Activated CD4-positive, alpha-beta memory T cell treated with anti-CD3 and anti-CD28 coated beads, Interleukin-2, amount 10 ng/mL, durations not matched to agents 7 days and 5 days (primary cell): ENCODE data around the gene SLC38A11. TPM values are rescaled to one million over a fixed set of nuclear protein-coding genes. Genes with fewer than 3 reads are reported as not detected.
A peak's percentile ranks its signal among the peaks of the same experiment; 100 is the strongest.
"Not testable (repeated sequence)": the region's sequence is repeated elsewhere in the genome, so short reads cannot be mapped to it uniquely, and the experiment has no call there.

Source experiments
- CTCF ChIA-PET: fragments of 350-600 bp; sonication (Branson Sonifier 250); formaldehyde crosslinking; loops from one replicate; lab custom pipeline; 2021; ENCODE audit warnings: antibody characterized with exemption, inconsistent platforms; lab: Charles Lee
- POLR2A ChIA-PET: fragments of 350-600 bp; sonication (Branson Sonifier 250); formaldehyde crosslinking; loops from one replicate; lab custom pipeline; 2021; ENCODE audit warnings: antibody characterized with exemption; lab: Charles Lee
- DNase-seq: peaks from one replicate; pipeline ENCODE4 v3.0.0-alpha.2; 2020
- H3K27ac Mint-ChIP-seq: one replicate; pipeline ENCODE4 v1.8.0; 2021; ENCODE audit warnings: mild to moderate bottlenecking, mixed read lengths
- H3K27me3 Mint-ChIP-seq: one replicate; pipeline ENCODE4 v1.8.0; 2021; ENCODE audit warnings: mixed read lengths
- H3K36me3 Mint-ChIP-seq: one replicate; pipeline ENCODE4 v1.8.0; 2021; ENCODE audit warnings: low read depth, mixed read lengths
- H3K4me1 Mint-ChIP-seq: one replicate; pipeline ENCODE4 v1.8.0; 2021; ENCODE audit warnings: mixed read lengths
- H3K4me3 Mint-ChIP-seq: one replicate; pipeline ENCODE4 v1.8.0; 2021; ENCODE audit warnings: mild to moderate bottlenecking, mixed read lengths
- H3K9me3 Mint-ChIP-seq: one replicate; pipeline ENCODE4 v1.8.0; 2021; ENCODE audit warnings: mixed read lengths
- total RNA-seq, 2 experiments: library from RNA; stranded (reverse); gene quantifications; one replicate each; pipeline ENCODE4 v1.2.3, GENCODE V29; 2021

The SLC38A11 gene
- total RNA-seq, result not detected

GRCh38 chr2:164954954-164955701 is at the start of gene SLC38A11:
Gene SLC38A11, minus strand, starts transcription at chr2:164955525. Its CDS starts 278 bp downstream, at chr2:164955247.
- ChIA-PET CTCF (no interaction called here), POLR2A (no interaction called here)
- no peaks in the 10 kb centered on the region for H3K4me1 Mint-ChIP-seq
- peaks cover 14% of the 10 kb centered on the region for H3K27me3 Mint-ChIP-seq
- no peaks in the 10 kb centered on the region for H3K36me3 Mint-ChIP-seq
- H3K27ac Mint-ChIP-seq, result no peak within 1 kb of the TSS
- no peak within 1 kb of the TSS for H3K4me3 Mint-ChIP-seq
- no peaks in the 10 kb centered on the region for H3K9me3 Mint-ChIP-seq
- DNase-seq, result no peak

GRCh38 chr2:165003443-165004130 is 48.3 kb upstream of the SLC38A11 start:
- H3K4me3 Mint-ChIP-seq, result no peak overlapping the region
- H3K4me1 Mint-ChIP-seq, result no peaks in the 10 kb centered on the region
- POLR2A ChIA-PET, result no interaction called here
- peaks cover 9% of the 10 kb centered on the region for H3K27me3 Mint-ChIP-seq
- H3K27ac Mint-ChIP-seq, result no peak overlapping the region
- no peak for DNase-seq
- H3K36me3 Mint-ChIP-seq, result no peaks in the 10 kb centered on the region
- no peaks in the 10 kb centered on the region for H3K9me3 Mint-ChIP-seq
- CTCF ChIA-PET, result interaction anchor here (1.0 kb wide), 1 partner anchor 11 kb away, joined by 3 read pairs; no protein-coding TSS in a partner anchor

- CTCF ChIA-PET, result interaction anchor here (1.0 kb wide), 1 partner anchor 12 kb away, joined by 3 read pairs; no protein-coding TSS in a partner anchor
- peaks cover 9% of the 10 kb centered on the region for H3K27me3 Mint-ChIP-seq
Measured at GRCh38 chr2:165002638-165003037, 47.3 kb upstream of the SLC38A11 start.

GRCh38 chr2:164994664-164995299 is 39.5 kb upstream of the SLC38A11 start:
- peaks cover 26% of the 10 kb centered on the region for H3K4me1 Mint-ChIP-seq
- POLR2A ChIA-PET, DNase-seq, H3K4me3 Mint-ChIP-seq, H3K9me3 Mint-ChIP-seq, H3K27me3 Mint-ChIP-seq, H3K27ac Mint-ChIP-seq, H3K36me3 Mint-ChIP-seq: not testable (repeated sequence)
- CTCF ChIA-PET, result interaction anchor here (1.4 kb wide), 1 partner anchor 22 kb away, joined by 6 read pairs; no protein-coding TSS in a partner anchor

More at GRCh38 chr2:165002638-165003037, 47.3 kb upstream of the SLC38A11 start:
- no peaks in the 10 kb centered on the region for H3K36me3 Mint-ChIP-seq
- POLR2A ChIA-PET, result no interaction called here
- H3K4me3 Mint-ChIP-seq, result no peak overlapping the region
- no peak overlapping the region for H3K27ac Mint-ChIP-seq
- no peaks in the 10 kb centered on the region for H3K4me1 Mint-ChIP-seq
- no peak for DNase-seq
- H3K9me3 Mint-ChIP-seq, result no peaks in the 10 kb centered on the region

- H3K4me3 Mint-ChIP-seq, result no peak overlapping the region
- no peaks in the 10 kb centered on the region for H3K27me3 Mint-ChIP-seq
- no peaks in the 10 kb centered on the region for H3K36me3 Mint-ChIP-seq
- ChIA-PET POLR2A (no interaction called here), CTCF (interaction anchor here (0.6 to 2.0 kb wide), 9 partner anchors 11 to 881 kb away, joined by 3 to 18 read pairs (median 4); partner anchors contain the start of gene SCN3A)
- peaks cover 27% of the 10 kb centered on the region for H3K4me1 Mint-ChIP-seq
- no peak for DNase-seq
- H3K27ac Mint-ChIP-seq, result no peak overlapping the region
- H3K9me3 Mint-ChIP-seq, result no peaks in the 10 kb centered on the region
Measured at GRCh38 chr2:164993287-164994016, 38.1 kb upstream of the SLC38A11 start.

GRCh38 chr2:164992818-164993217 is 37.5 kb upstream of the SLC38A11 start:
- Mint-ChIP-seq H3K9me3 (no peaks in the 10 kb centered on the region), H3K4me3 (no peak overlapping the region), H3K27me3 (no peaks in the 10 kb centered on the region), H3K36me3 (no peaks in the 10 kb centered on the region), H3K4me1 (peaks cover 27% of the 10 kb centered on the region), H3K27ac (no peak overlapping the region)
- POLR2A ChIA-PET, result no interaction called here
- CTCF ChIA-PET, result interaction anchor here (0.7 to 2.0 kb wide), 8 partner anchors 10 to 881 kb away, joined by 3 to 18 read pairs (median 4); partner anchors contain the start of gene SCN3A
- peak; percentile 37 for DNase-seq

- peaks cover 27% of the 10 kb centered on the region for H3K4me1 Mint-ChIP-seq
- CTCF ChIA-PET, result interaction anchor here (1.0 to 2.0 kb wide), 5 partner anchors 11 to 212 kb away, joined by 3 to 18 read pairs (median 4); partner anchors contain the start of gene SCN3A
- DNase-seq, POLR2A ChIA-PET, H3K27me3 Mint-ChIP-seq, H3K36me3 Mint-ChIP-seq, H3K4me3 Mint-ChIP-seq, H3K27ac Mint-ChIP-seq, H3K9me3 Mint-ChIP-seq: not testable (repeated sequence)
Measured at GRCh38 chr2:164992093-164992454, 36.7 kb upstream of the SLC38A11 start.

- H3K4me3 Mint-ChIP-seq, H3K27me3 Mint-ChIP-seq, H3K36me3 Mint-ChIP-seq, DNase-seq, POLR2A ChIA-PET, H3K9me3 Mint-ChIP-seq: not testable (repeated sequence)
- Mint-ChIP-seq H3K4me1 (peaks cover 27% of the 10 kb centered on the region), H3K27ac (peak overlapping the region; percentile 52)
- CTCF ChIA-PET, result interaction anchor here (1.0 to 2.0 kb wide), 6 partner anchors 10 to 213 kb away, joined by 3 to 18 read pairs (median 4); partner anchors contain the start of gene SCN3A
Measured at GRCh38 chr2:164991361-164992092, 36.2 kb upstream of the SLC38A11 start.

- CTCF ChIA-PET, result interaction anchor here (0.7 to 1.3 kb wide), 4 partner anchors 23 to 213 kb away, joined by 3 to 4 read pairs (median 3); partner anchors contain the start of gene SCN3A
- H3K36me3 Mint-ChIP-seq, H3K27ac Mint-ChIP-seq, DNase-seq, H3K9me3 Mint-ChIP-seq, H3K4me3 Mint-ChIP-seq, POLR2A ChIA-PET, H3K27me3 Mint-ChIP-seq: not testable (repeated sequence)
- H3K4me1 Mint-ChIP-seq, result peaks cover 27% of the 10 kb centered on the region
Measured at GRCh38 chr2:164990953-164991352, 35.6 kb upstream of the SLC38A11 start.

- CTCF ChIA-PET, H3K4me3 Mint-ChIP-seq, POLR2A ChIA-PET, H3K27ac Mint-ChIP-seq, H3K9me3 Mint-ChIP-seq, DNase-seq, H3K27me3 Mint-ChIP-seq, H3K36me3 Mint-ChIP-seq: not testable (repeated sequence)
- H3K4me1 Mint-ChIP-seq, result peaks cover 26% of the 10 kb centered on the region
Measured at GRCh38 chr2:164988805-164989204, 33.5 kb upstream of the SLC38A11 start.

GRCh38 chr2:164986027-164986426 is 30.7 kb upstream of the SLC38A11 start:
- H3K27me3 Mint-ChIP-seq, H3K4me1 Mint-ChIP-seq, H3K36me3 Mint-ChIP-seq, H3K27ac Mint-ChIP-seq, DNase-seq, CTCF ChIA-PET, H3K9me3 Mint-ChIP-seq, POLR2A ChIA-PET, H3K4me3 Mint-ChIP-seq: not testable (repeated sequence)

GRCh38 chr2:164984428-164984827 is 29.1 kb upstream of the SLC38A11 start:
- no peak for DNase-seq
- no peak overlapping the region for H3K27ac Mint-ChIP-seq
- H3K27me3 Mint-ChIP-seq, result peaks cover 12% of the 10 kb centered on the region
- no peaks in the 10 kb centered on the region for H3K36me3 Mint-ChIP-seq
- H3K4me3 Mint-ChIP-seq, result no peak overlapping the region
- no peaks in the 10 kb centered on the region for H3K9me3 Mint-ChIP-seq
- ChIA-PET CTCF (no interaction called here), POLR2A (no interaction called here)
- peaks cover 3% of the 10 kb centered on the region for H3K4me1 Mint-ChIP-seq
